ENCODE data around the gene KIAA1217. TPM values are rescaled to one million over a fixed set of nuclear protein-coding genes. Genes with fewer than 3 reads are reported as not detected.
A peak's percentile ranks its signal among the peaks of the same experiment; 100 is the strongest.

Gene KIAA1217
- total RNA-seq, 1 experiment from 2014 or later: 2.4 TPM

- peak; percentile 23 for DNase-seq (ENCODE audit: low read depth)
These were observed 464 bp downstream of the KIAA1217 start for GRCh38 chr10:24209432-24209771.

GRCh38 chr10:24209946-24210491, 1.1 kb downstream of the KIAA1217 start:
- peak; percentile 67 for DNase-seq (ENCODE audit: low read depth)

GRCh38 chr10:24210501-24210900, 1.6 kb downstream of the KIAA1217 start:
- no peak for DNase-seq (ENCODE audit: low read depth)

- DNase-seq (ENCODE audit: low read depth): no peak
These were observed 4.3 kb downstream of the KIAA1217 start for GRCh38 chr10:24213266-24213665.

GRCh38 chr10:24213881-24214280, 4.9 kb downstream of the KIAA1217 start:
- DNase-seq (ENCODE audit: low read depth): no peak

GRCh38 chr10:24214762-24215161, 5.8 kb downstream of the KIAA1217 start:
- no peak for DNase-seq (ENCODE audit: low read depth)

GRCh38 chr10:24215196-24215595, 6.3 kb downstream of the KIAA1217 start:
- DNase-seq (ENCODE audit: low read depth): no peak

GRCh38 chr10:24215603-24216002, 6.7 kb downstream of the KIAA1217 start:
- DNase-seq (ENCODE audit: low read depth): no peak

- no peak for DNase-seq (ENCODE audit: low read depth)
These were observed 11.0 kb downstream of the KIAA1217 start for GRCh38 chr10:24219963-24220362.

GRCh38 chr10:24223341-24223740, 14.4 kb downstream of the KIAA1217 start:
- no peak for DNase-seq (ENCODE audit: low read depth)

GRCh38 chr10:24223953-24224352, 15.0 kb downstream of the KIAA1217 start:
- no peak for DNase-seq (ENCODE audit: low read depth)

GRCh38 chr10:24228642-24229041, 19.7 kb downstream of the KIAA1217 start:
- DNase-seq (ENCODE audit: low read depth): no peak

- DNase-seq (ENCODE audit: low read depth): no peak
These were observed 21.0 kb downstream of the KIAA1217 start for GRCh38 chr10:24229909-24230308.

GRCh38 chr10:24231200-24231599, 22.3 kb downstream of the KIAA1217 start:
- DNase-seq (ENCODE audit: low read depth): no peak

GRCh38 chr10:24234784-24235183, 25.8 kb downstream of the KIAA1217 start:
- no peak for DNase-seq (ENCODE audit: low read depth)

GRCh38 chr10:24235471-24235870, 26.5 kb downstream of the KIAA1217 start:
- DNase-seq (ENCODE audit: low read depth): no peak

- no peak for DNase-seq (ENCODE audit: low read depth)
These were observed 29.0 kb downstream of the KIAA1217 start for GRCh38 chr10:24237801-24238395.

GRCh38 chr10:24238519-24239247, 29.7 kb downstream of the KIAA1217 start:
- no peak for DNase-seq (ENCODE audit: low read depth)

GRCh38 chr10:24239289-24240040, 30.5 kb downstream of the KIAA1217 start:
- DNase-seq (ENCODE audit: low read depth): no peak

GRCh38 chr10:24240041-24240751, 31.3 kb downstream of the KIAA1217 start:
- no peak for DNase-seq (ENCODE audit: low read depth)

GRCh38 chr10:24241536-24242040, 32.6 kb downstream of the KIAA1217 start:
- no peak for DNase-seq (ENCODE audit: low read depth)

All from HT1080 (cell line).